Muscle layer of colon (tissue), 2 donors: Measurements from ENCODE around the gene PSMD6.

Source experiments
- H3K27ac ChIP-seq: one replicate; pipeline ENCODE4 v1.7.0; 2013; ENCODE audit warnings: low read depth, mild to moderate bottlenecking, low read length, moderate library complexity
- H3K27me3 ChIP-seq, 2 donors: one replicate each; pipeline ENCODE4 v1.7.0; 2013; ENCODE audit warnings: low read length in 2 of 2, mild to moderate bottlenecking in 2 of 2; ENCODE audit not compliant: insufficient read depth in 2 of 2, control insufficient read depth in 1 of 2
- H3K36me3 ChIP-seq: one replicate; pipeline ENCODE4 v1.7.0; 2013; ENCODE audit warnings: mild to moderate bottlenecking, low read length; ENCODE audit not compliant: insufficient read depth
- H3K4me1 ChIP-seq: one replicate; pipeline ENCODE4 v1.7.0; 2013; ENCODE audit warnings: mild to moderate bottlenecking, low read length; ENCODE audit not compliant: insufficient read depth
- H3K4me3 ChIP-seq, 2 donors: one replicate each; pipeline ENCODE4 v1.7.0; 2013; ENCODE audit warnings: low read length in 2 of 2, low read depth in 1 of 2, mild to moderate bottlenecking in 1 of 2, moderate library complexity in 1 of 2
- H3K9ac ChIP-seq: one replicate; pipeline ENCODE4 v1.7.0; 2013; ENCODE audit warnings: low read length
- H3K9me3 ChIP-seq: one replicate; pipeline ENCODE4 v1.7.0; 2013; ENCODE audit warnings: mild to moderate bottlenecking, low read length
- donor health status: abdominal sarcoma.
- donor health status: Adenocarcinoma of cecum.

PSMD6 gene

DNA sequence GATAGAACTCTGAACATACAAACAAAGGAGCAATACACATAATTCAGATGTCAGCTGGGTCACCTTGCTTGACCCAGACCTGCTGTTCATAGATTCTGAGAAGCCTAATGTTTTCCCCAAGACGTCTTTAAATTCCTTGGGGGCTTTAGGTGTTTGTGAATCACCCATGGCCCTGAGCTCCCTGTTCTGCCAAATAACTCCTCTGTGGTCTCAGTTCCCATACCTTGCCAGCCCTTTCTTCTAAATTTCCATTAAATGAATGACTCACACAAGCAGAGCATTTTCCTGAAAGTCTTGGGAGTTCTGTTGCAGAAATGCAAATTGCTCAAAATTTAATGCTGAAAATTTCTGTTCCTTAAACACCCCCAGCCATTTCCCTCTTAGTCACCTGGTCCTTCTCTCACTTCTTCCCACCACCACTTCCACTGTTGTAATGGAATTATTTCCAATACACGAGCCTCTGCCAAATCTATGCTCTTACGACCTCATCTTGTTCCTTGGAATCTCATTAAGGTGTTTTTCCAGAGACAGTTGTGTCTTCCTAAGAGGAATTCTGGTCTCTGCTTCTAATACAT lies 33.4 kb upstream of the PSMD6 start:
- H3K4me1 ChIP-seq = peaks cover 4% of the 10 kb centered on the region

DNA sequence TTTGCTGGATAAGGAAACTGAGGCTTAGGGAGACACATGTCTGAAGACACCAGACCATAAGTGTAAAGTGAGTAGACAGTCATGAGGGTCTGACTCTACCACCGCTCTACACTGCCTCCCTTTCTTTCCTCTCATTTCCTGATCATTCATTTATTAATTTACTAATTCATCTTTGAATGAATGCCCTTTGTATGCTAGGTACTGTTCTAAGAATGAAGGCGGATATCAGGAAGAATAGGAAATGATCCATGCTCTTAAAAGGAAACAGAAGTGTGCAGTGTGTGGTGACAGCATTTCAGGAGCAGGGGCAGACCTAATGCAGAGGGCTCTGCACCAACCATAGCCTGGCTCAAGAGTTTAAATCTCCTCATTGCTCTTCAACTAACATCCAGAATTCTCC lies 31.8 kb upstream of the PSMD6 start:
- no peak overlapping the region for H3K9ac ChIP-seq
- no peak overlapping the region for H3K27ac ChIP-seq
- no peaks in the 10 kb centered on the region for H3K9me3 ChIP-seq
- H3K4me3 ChIP-seq = no peak overlapping the region
- no peaks in the 10 kb centered on the region for H3K36me3 ChIP-seq
- no peaks in the 10 kb centered on the region for H3K27me3 ChIP-seq
- H3K4me1 ChIP-seq = peaks cover 4% of the 10 kb centered on the region

More for the DNA sequence above, 33.4 kb upstream of the PSMD6 start:
- H3K4me3 ChIP-seq = no peak overlapping the region
- H3K27ac ChIP-seq = no peak overlapping the region
- no peaks in the 10 kb centered on the region for H3K36me3 ChIP-seq
- no peaks in the 10 kb centered on the region for H3K9me3 ChIP-seq
- no peaks in the 10 kb centered on the region for H3K27me3 ChIP-seq
- H3K9ac ChIP-seq = no peak overlapping the region

- no peak overlapping the region for H3K9ac ChIP-seq
- H3K36me3 ChIP-seq = no peaks in the 10 kb centered on the region
- H3K9me3 ChIP-seq = no peaks in the 10 kb centered on the region
- H3K4me3 ChIP-seq = no peak overlapping the region
- H3K4me1 ChIP-seq = peaks cover 4% of the 10 kb centered on the region
- H3K27me3 ChIP-seq = no peaks in the 10 kb centered on the region
- no peak overlapping the region for H3K27ac ChIP-seq
Measured at GRCh38 chr3:64054488-64054887, 31.2 kb upstream of the PSMD6 start.

DNA sequence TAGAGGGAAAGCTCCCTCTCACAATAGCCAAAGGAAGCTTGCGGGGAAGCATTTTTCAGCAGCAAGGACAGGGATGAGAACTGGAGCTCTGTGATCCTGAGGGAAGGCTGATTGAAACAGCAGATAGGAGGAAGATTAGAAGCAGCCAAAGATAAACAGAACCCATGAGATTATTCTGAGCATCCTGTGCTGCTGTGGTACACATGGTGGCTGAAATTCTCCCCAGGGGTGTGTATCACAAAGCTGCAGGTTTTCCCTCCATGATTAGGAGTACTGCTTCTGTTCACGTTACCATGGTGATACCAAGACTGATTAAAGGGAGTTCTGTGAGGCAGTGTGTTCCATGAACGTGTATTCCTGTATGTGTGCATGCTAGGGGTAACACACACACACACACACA lies 30.3 kb upstream of the PSMD6 start:
- Histone ChIP-seq H3K9ac (no peak overlapping the region), H3K9me3 (no peaks in the 10 kb centered on the region), H3K4me1 (peaks cover 3% of the 10 kb centered on the region), H3K27ac (no peak overlapping the region), H3K4me3 (no peak overlapping the region), H3K36me3 (no peaks in the 10 kb centered on the region), H3K27me3 (no peaks in the 10 kb centered on the region)

- no peaks in the 10 kb centered on the region for H3K9me3 ChIP-seq
- H3K36me3 ChIP-seq = no peaks in the 10 kb centered on the region
- H3K4me1 ChIP-seq = no peaks in the 10 kb centered on the region
- H3K9ac ChIP-seq = no peak overlapping the region
- no peak overlapping the region for H3K4me3 ChIP-seq
- H3K27me3 ChIP-seq = no peaks in the 10 kb centered on the region
- H3K27ac ChIP-seq = no peak overlapping the region
Measured at GRCh38 chr3:64053117-64053516, 29.8 kb upstream of the PSMD6 start.

DNA sequence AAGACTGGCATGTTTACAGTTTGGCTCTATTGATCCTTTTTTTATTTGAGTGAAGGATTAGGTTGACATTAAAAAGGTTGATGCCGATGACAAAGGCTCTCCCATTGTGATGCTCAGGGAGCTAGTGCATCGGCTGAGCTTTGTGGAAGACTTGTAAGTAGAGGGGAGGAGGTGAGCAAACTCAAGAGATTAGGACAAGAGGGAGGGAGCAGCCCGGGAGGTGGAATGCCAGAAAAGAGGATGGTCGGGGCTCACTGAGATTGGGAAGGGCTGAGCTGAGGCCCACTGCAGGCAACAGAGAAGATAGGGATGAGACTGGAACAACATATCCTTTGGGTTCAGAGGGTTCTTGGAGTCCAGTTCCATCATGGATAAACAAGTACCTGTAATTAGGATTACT lies 26.5 kb upstream of the PSMD6 start:
- Histone ChIP-seq H3K9me3 (no peaks in the 10 kb centered on the region), H3K9ac (no peak overlapping the region), H3K27ac (no peak overlapping the region), H3K27me3 (no peaks in the 10 kb centered on the region), H3K4me3 (no peak overlapping the region), H3K4me1 (no peaks in the 10 kb centered on the region), H3K36me3 (no peaks in the 10 kb centered on the region)

DNA sequence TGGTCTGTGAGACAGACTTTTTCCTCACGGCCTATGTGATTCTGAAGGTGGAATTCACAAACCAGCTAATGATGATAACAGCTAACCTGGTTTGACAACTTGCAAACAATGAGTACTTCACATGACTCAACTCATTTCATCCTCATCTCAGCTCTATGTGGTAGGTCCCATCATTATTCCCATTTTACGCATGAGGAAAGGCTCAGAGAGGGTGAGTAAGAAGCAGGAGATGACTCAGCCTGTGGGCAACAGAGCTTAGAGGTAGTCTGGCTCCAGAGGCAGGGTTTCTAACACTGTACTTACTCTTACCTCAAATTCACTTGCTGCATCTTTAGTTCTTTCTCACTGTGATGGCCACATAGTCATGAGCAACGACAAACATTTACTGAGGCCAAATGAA lies 25.8 kb upstream of the PSMD6 start:
- Histone ChIP-seq H3K9me3 (no peaks in the 10 kb centered on the region), H3K27ac (no peak overlapping the region), H3K9ac (no peak overlapping the region), H3K27me3 (no peaks in the 10 kb centered on the region), H3K4me3 (no peak overlapping the region), H3K36me3 (no peaks in the 10 kb centered on the region), H3K4me1 (no peaks in the 10 kb centered on the region)

DNA sequence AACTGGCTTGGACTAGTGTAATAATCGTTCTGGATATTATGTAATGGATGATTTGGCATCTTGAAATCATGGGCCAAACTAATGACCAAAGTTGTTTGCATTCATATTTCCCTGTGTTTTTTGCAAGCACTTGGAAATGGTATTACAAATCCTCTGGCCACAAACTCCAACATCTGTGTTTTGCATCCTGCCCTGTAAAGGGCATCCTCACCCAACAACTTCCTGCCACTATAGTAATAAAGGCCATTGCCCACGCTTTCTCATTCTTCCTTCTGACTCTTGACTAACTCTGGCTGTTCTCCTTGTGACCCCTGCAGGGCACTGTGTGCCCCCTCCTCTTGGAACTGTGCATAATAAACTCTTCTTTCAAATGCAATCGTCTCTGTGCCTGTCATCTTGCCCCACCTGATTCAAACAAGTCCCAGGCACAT lies 25.4 kb upstream of the PSMD6 start:
- Histone ChIP-seq H3K27ac (no peak overlapping the region), H3K27me3 (no peaks in the 10 kb centered on the region), H3K4me3 (no peak overlapping the region), H3K36me3 (no peaks in the 10 kb centered on the region), H3K9me3 (no peaks in the 10 kb centered on the region), H3K4me1 (no peaks in the 10 kb centered on the region), H3K9ac (no peak overlapping the region)

GRCh38 chr3:64047787-64048186 lies 24.5 kb upstream of the PSMD6 start:
- Histone ChIP-seq H3K27ac (no peak overlapping the region), H3K36me3 (no peaks in the 10 kb centered on the region), H3K4me1 (no peaks in the 10 kb centered on the region), H3K4me3 (no peak overlapping the region), H3K27me3 (no peaks in the 10 kb centered on the region), H3K9ac (no peak overlapping the region), H3K9me3 (no peaks in the 10 kb centered on the region)

DNA sequence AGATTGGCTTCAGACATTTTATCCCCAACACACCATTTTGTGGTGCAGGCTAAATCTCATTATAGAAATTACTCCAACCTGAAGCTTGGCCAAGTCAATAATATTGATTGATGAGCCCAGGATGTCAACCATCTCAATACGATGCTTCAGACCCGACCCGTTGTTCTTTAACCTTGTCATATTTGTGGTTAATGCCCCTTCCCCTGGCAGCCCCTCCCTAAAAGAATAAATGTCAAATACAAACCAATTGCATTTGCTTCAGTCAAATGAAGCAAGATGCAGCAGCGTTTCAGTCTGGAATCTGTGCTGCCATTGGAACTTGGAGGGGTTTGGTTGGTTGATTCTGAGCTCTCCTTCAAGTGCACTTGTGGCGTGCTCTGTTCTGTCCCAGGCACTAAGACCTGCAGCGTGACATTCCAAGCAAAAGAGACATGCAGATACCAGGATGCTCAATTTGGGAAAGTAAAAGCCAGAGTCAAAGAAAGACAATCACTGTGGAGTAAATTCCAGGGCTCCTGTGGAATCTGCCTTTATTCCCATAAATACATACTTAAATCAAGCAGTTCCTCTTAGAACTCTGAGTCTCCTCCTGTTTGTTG lies 23.8 kb upstream of the PSMD6 start:
- Histone ChIP-seq H3K9ac (no peak overlapping the region), H3K4me3 (no peak overlapping the region), H3K9me3 (no peaks in the 10 kb centered on the region), H3K36me3 (no peaks in the 10 kb centered on the region), H3K4me1 (no peaks in the 10 kb centered on the region), H3K27me3 (no peaks in the 10 kb centered on the region), H3K27ac (no peak overlapping the region)

- Histone ChIP-seq H3K4me1 (no peaks in the 10 kb centered on the region), H3K36me3 (no peaks in the 10 kb centered on the region), H3K9ac (no peak overlapping the region), H3K4me3 (no peak overlapping the region), H3K9me3 (no peaks in the 10 kb centered on the region), H3K27me3 (no peaks in the 10 kb centered on the region), H3K27ac (no peak overlapping the region)
Measured at GRCh38 chr3:64046592-64046991, 23.3 kb upstream of the PSMD6 start.

GRCh38 chr3:64042952-64043351 lies 19.7 kb upstream of the PSMD6 start:
- Histone ChIP-seq H3K9ac (no peak overlapping the region), H3K9me3 (no peaks in the 10 kb centered on the region), H3K36me3 (no peaks in the 10 kb centered on the region), H3K27me3 (no peaks in the 10 kb centered on the region), H3K4me3 (no peak overlapping the region), H3K27ac (no peak overlapping the region), H3K4me1 (no peaks in the 10 kb centered on the region)
